ENCODE data around the gene CAMSAP1.
A peak's percentile ranks its signal among the peaks of the same experiment; 100 is the strongest.
"Not testable (repeated sequence)": the region's sequence is repeated elsewhere in the genome, so short reads cannot be mapped to it uniquely, and the experiment has no call there.

Gene CAMSAP1

GRCh38 chr9:135896205-135896604 lies 11.1 kb downstream of the CAMSAP1 start:
- no peak for DNase-seq

- no peak for DNase-seq
Measured at GRCh38 chr9:135895202-135895848, 12.0 kb downstream of the CAMSAP1 start.

GRCh38 chr9:135893104-135893503 lies 14.2 kb downstream of the CAMSAP1 start:
- no peak for DNase-seq

- DNase-seq: not testable (repeated sequence)
Measured at GRCh38 chr9:135892327-135892726, 15.0 kb downstream of the CAMSAP1 start.

- DNase-seq: no peak
Measured at GRCh38 chr9:135891027-135891631, 16.2 kb downstream of the CAMSAP1 start.

- no peak for DNase-seq
Measured at GRCh38 chr9:135890190-135891026, 16.9 kb downstream of the CAMSAP1 start.

- no peak for DNase-seq
Measured at GRCh38 chr9:135889564-135890189, 17.7 kb downstream of the CAMSAP1 start.

- DNase-seq: no peak
Measured at GRCh38 chr9:135888766-135889394, 18.5 kb downstream of the CAMSAP1 start.

GRCh38 chr9:135888126-135888765 lies 19.1 kb downstream of the CAMSAP1 start:
- DNase-seq: no peak

- DNase-seq: peak; percentile 51 to 57
Measured at GRCh38 chr9:135887585-135888050, 19.7 kb downstream of the CAMSAP1 start.

GRCh38 chr9:135887021-135887507 lies 20.3 kb downstream of the CAMSAP1 start:
- DNase-seq: no peak

GRCh38 chr9:135886147-135886981 lies 21.0 kb downstream of the CAMSAP1 start:
- DNase-seq: no peak

GRCh38 chr9:135885100-135885853 lies 22.1 kb downstream of the CAMSAP1 start:
- no peak for DNase-seq

GRCh38 chr9:135884328-135885035 lies 22.9 kb downstream of the CAMSAP1 start:
- no peak for DNase-seq

GRCh38 chr9:135883410-135884089 lies 23.8 kb downstream of the CAMSAP1 start:
- no peak for DNase-seq

GRCh38 chr9:135882011-135882410 lies 25.3 kb downstream of the CAMSAP1 start:
- no peak for DNase-seq

GRCh38 chr9:135880438-135880837 lies 26.9 kb downstream of the CAMSAP1 start:
- no peak for DNase-seq

- no peak for DNase-seq
Measured at GRCh38 chr9:135879619-135880018, 27.7 kb downstream of the CAMSAP1 start.

GRCh38 chr9:135879237-135879601 lies 28.1 kb downstream of the CAMSAP1 start:
- DNase-seq: no peak

Data from CD4-positive, alpha-beta T cell treated with Interleukin-4 for 1 hour (primary cell).